ENCODE results near the gene DNM3.
A peak's percentile ranks its signal among the peaks of the same experiment; 100 is the strongest.

The DNM3 gene

DNA sequence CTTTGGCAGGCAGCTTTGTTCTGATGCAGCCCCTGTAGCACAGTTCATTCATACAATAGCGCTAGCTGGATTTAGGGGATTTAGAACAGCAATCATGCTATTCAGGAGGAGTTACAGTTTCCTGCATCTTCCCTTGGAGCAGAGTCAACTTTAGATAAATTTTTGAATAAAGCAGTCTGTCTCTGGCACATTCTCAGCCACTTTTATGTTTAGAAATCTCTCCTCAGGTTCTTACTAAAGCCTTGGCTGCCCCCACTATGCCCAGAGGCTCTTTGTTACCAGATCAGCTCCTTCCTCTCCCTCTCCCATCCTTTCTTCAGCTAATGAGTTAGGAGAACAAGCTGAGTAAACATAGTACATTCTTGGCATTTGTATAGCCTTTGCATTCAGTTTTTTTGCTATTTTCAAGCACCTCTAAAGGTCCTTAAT is 619.6 kb downstream of the DNM3 start:
- H3K9me3 ChIP-seq (ENCODE audit: low read depth, low read length), result no peaks in the 10 kb centered on the region
- no peak for TF ChIP-seq FOXP2 (optimal IDR thresholded peaks at IDR 0.05; ENCODE audit: control extremely low read depth, extremely low read length, insufficient read depth)
- peak overlapping the region; percentile 17 for H3K4me3 ChIP-seq
- H3K36me3 ChIP-seq (ENCODE audit: insufficient read depth, low read length), result no peaks in the 10 kb centered on the region
- H3K9ac ChIP-seq (ENCODE audit: insufficient read length), result no peak overlapping the region
- DNase-seq (ENCODE audit: low read depth, low spot score), result peak; percentile 64
- H3K27ac ChIP-seq, result peak overlapping the region; percentile 60

All from SK-N-MC (cell line).